GM18520 (cell line): ENCODE results near the gene ANKRD6.

Experiments
- ATAC-seq: cut with Tn5 transposase; IDR thresholded peaks from one replicate; pipeline ENCODE4 v1.9.1; 2021; ENCODE audit not compliant: unreplicated experiment

ANKRD6 gene

DNA sequence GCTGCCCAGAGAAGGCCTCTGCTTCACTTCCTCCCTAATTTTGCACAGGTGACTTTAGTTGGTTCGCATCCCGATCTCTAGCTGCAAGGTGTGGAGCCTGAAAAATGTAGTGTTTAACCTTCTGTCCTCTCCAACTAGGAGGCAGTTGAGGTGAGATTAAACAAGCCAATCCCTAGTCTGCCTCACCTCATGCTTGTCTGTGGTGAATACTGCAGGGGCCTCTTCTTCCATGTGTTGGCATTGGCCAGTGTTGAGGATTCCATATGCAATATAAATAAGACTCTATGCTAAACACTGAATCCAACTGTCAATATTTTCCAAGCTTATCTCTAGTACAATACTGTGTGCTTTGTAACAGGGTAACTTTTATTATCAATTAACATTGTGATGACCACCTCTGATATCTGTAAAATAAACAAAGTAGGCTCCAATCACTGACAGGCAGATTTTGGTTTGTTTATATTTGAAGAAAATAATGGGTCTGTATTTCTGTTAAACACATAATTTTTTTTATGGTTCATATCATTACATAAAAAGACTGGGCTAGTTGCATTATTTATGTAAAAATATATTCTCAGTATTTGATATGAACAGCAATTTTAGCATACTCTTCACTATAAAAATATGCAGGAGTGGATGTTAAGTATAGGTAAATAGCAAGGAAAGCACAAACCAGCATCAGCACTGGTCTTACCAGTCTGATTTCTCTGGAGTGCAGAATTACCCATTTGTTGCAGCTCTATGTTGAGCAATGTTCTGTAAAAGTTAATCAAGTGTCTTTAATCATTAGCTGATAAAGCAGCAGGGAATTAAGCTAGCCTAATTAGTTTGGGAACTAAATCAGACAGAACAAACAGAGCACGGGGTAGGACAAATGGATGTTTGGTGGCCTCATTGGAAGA lies 74.0 kb downstream of the ANKRD6 start:
- no peak for ATAC-seq

GRCh38 chr6:89508755-89509563 lies 76.0 kb downstream of the ANKRD6 start:
- ATAC-seq: no peak

- no peak for ATAC-seq
Observed at GRCh38 chr6:89509777-89510281, 76.9 kb downstream of the ANKRD6 start.

DNA sequence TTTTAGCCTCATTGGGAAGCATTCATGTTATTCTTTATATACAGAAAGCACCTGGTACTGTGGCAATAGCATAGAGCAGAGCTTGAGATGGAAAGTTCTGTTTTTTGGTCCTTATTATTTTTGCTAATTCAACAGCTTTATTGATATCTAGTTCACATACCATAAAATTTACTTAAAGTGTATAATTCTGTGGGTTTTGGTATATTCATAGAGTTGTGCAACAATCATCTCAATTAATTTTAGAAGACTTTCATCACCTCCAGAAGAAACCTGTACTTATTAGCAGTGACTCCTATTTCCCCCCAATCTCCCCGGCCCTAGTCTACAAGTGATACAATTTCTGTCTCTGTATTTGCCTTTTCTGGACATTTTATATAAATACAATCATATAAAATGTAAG lies 77.4 kb downstream of the ANKRD6 start:
- no peak for ATAC-seq

DNA sequence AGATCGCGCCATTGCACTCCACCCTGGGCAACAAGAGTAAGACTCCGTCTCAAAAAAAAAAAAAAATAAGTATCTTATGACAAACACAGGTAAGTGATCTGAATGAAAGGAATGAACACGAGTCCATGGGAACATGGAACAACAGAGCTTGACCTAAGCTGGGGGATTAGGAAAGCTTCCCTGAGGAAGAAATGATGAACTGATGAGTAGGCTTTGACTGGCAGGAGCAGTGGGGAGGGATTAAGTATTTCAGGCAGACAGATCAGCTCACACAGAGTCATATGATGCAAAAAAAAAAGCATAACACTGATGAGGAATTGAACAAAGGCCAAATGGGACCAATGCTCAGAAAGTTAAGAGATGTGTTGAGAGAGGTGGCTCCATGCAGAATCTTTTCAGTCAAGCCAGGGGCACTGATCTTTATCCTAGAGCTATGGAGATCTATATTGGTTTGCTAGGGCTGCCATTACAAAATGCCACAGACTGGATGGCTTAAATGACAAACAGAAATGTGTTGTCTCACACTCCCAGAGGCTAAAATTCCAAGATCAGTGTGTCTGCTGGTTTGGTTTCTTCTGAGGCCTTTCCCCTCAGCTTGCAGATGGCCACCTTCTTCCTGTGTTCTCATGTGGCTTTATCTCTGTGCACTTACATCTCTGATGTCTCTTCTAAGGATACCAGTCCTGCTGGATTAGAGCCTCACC lies 85.6 kb downstream of the ANKRD6 start:
- no peak for ATAC-seq

DNA sequence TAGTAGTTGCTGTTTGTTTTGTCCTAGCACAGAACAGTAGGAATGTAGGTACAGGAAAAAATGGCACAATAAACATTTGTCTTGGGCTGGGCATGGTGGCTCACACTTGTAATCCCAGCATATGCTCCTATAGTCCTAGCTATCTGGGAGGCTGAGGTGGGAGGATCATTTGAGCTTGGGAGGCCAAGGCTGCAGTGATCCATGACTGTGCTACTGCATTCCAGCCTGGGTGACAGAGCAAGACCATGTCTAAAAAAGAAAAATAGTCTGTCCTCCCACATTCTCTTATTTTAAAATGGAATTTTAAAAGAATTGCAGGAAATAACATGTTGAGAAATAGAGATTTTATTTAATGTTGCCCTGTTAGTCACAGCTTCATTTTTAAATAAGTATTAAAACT lies 87.8 kb downstream of the ANKRD6 start:
- no peak for ATAC-seq

GRCh38 chr6:89522778-89523177 lies 89.8 kb downstream of the ANKRD6 start:
- ATAC-seq: no peak

- no peak for ATAC-seq
Observed at GRCh38 chr6:89525786-89526562, 93.0 kb downstream of the ANKRD6 start.

DNA sequence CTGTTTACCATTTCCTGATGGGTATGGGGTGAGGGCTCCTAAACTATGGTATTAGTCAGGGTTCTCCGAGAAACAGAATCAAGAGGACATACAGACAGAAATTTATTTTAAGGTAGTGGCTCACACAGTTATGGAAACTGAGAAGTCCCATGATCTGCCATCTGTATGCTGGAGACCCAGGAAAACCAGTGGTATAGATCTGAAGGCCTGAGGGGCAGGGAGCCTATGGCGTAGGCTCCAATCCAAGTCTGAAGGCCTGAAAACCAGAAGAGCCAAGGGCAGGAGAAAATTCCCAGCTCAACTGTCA lies 93.6 kb downstream of the ANKRD6 start:
- ATAC-seq: no peak

GRCh38 chr6:89527634-89528033 lies 94.7 kb downstream of the ANKRD6 start:
- no peak for ATAC-seq

DNA sequence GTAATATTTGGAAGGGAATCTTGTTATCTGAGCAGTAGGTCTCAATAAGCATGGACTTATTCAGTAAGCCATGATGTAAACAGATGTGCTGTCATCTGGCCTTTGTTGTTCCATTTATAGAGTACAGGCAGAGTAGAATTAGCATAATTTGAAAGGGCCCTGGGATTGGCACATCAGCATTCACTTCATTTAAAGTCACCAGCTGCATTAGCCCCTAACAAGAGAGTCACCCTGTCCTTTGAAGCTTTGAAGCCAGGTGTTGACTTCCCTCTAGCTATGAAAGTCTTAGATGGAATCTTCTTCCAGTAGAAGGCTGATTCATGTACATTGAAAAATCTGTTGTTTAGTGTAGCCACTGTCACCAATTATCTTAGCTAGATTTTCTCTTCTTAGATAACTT lies 95.9 kb downstream of the ANKRD6 start:
- ATAC-seq: no peak

DNA sequence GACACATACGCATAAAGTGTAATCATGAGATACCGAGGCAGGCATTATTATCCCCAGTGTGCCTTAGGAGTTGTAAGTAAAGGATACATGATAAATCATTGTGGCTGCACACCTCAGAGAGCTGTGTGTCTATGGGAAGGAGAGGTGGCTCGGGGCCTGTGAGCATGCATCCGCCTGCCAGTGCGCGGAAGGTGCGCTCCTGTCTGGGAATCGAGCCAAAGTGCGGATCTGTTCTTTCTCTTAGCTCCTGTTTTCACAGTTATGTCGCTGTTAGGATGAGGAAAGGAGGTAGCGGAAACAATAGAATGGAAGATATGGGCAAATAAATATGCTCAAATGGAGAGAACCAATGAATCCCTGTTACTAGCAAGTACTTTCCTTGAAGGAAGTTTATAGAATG lies 98.0 kb downstream of the ANKRD6 start:
- ATAC-seq: no peak

DNA sequence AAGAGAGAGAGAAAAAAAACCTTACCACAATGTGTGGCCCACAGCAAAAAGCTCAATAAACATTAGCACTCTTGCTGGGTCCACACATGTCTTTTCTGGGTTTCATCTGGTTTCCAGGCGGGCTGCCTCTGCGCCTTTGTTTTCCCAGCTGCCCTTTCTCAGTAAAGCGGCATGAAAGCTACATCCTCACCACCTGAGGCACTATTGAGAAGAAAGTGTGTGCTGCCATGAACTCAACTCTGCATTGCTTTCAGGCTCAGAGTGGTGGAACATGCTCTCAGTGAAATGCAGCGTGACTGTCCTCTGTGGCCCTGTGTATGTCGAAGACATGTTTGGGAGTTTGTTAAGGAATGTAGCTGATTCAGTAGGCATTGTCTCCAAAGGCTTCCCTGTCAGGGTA lies 103.3 kb downstream of the ANKRD6 start:
- ATAC-seq: no peak

DNA sequence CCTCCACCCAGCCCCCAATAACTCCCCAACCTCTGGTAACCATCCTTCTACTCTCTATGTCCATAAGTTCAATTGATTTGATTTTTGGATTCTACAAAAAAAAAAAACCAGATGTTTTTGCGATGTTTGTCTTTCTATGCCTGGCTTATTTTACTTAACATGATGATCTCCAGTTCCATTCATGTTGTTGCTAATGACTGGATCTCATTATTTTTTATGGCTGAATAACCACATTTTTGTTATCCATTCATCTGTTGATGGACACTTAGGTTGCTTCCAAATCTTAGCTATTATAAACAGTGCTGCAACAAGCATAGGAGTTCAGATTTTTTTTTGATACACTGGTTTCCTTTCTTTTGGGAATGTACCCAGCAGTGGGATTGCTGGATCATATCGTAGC lies 106.8 kb downstream of the ANKRD6 start:
- no peak for ATAC-seq

DNA sequence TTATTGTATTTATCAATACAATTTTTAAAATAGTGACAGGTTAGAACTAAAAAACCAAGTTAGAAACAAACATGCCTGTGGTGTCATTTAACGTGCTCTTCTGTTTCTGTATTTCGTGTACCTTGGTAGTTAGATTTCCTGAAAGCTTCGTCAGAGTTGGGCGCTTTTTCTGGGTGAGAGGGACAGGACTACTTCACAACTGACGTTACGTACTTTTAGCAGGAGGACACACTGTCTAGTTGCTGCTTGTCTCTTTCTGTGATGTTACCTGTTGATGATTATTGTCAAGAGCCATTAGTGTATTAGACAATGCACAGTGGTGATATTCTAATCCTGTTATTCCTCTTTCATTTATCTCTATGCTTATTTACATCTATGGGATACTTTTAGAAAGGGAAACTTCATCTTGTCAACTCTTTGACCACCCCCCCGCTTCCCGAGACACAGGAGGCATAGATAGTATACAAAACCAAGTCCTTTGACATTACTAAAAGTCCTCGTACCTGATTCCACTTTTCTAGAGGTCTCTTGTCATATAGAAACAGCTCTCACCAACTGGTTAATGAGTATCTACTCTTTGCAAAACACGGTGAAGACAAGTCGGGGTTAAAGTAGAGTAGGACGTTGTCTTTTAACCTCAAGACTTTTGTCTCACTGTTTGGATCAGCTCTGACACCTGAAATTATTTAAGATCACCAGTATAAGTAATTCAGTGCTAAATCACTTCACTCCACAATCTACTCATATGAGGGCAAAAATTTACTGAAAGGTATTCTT lies 109.3 kb downstream of the ANKRD6 start:
- no peak for ATAC-seq

DNA sequence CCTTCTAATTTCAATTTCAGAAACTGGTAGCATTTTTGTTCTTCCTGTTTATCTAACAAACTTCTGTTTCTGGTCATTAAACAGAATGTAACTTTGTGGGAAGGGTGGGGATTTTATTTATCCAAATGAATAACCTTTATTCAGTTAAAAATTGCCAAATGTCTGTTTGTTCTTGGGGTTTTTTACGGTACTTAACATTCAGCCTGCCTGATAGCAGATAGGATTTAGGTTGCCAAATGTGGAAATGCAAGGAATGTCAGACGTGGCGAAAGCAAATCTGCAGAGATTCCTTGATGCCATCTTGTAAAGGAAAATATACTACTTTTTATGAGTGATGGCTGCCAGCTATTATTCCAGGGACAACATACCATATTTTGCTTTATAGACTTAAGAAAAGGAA lies 109.9 kb downstream of the ANKRD6 start:
- no peak for ATAC-seq

DNA sequence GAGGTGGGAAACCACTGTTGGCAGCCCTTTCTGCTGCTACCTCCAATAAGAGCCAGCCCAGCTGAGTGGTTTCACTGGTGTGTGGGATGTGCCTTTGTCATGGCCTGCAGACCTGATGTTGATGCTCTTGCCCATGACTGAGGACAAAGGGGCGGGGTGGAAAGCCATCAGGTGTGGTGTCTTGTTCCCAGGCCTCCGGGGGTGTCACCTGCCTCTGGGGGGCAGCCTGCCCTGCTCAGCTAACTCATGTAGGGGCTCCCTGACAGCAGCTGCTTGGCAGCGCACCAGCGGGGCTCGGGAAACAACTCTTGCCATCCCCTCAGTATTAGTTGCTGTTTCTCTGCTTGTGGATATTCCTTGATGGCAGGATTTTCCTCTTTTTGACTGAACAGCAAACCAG lies 114.3 kb downstream of the ANKRD6 start:
- no peak for ATAC-seq

DNA sequence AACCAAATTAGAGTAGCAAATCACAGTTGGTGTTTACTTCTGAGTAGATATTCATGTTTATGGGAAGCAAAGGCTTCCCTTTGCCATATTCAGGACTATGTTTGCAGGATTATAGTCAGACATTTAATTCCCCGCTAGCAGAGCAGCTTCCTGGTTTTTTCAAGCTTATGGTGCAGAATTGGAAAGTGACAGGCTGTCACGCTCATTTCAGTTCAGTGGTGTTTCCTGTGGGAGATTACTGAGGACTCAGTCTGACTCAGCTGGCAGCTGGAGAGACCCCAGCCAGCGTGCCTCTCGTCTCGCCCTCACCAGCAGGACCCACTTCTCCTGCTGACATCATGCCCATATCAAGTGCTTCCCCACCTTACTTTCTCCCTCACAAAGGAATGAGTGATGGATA lies 120.5 kb downstream of the ANKRD6 start:
- no peak for ATAC-seq

DNA sequence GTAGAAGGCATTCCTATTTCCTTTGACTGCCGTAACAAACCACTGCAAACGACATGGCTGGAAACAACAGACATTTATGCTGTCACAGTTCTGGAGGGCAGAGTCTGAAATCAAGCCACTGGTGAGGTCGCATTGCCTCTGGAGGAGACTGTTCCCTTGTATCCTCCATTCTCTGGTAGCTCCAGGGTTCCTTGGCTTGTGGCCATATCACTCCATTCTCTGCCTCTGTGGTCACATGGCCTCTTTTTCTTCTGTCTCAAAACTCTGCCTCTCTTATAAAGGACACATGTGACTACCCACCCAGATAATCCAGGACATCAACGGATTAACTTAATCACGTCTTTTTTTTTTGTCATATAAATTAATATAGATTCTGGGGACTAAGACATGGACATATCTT lies 121.2 kb downstream of the ANKRD6 start:
- no peak for ATAC-seq

GRCh38 chr6:89555031-89555430 lies 122.1 kb downstream of the ANKRD6 start:
- no peak for ATAC-seq
